DND-41 (cell line): ENCODE measurements around the gene PURA.
A peak's percentile ranks its signal among the peaks of the same experiment; 100 is the strongest.

Source experiments
- ATAC-seq: fragments of 200-7000 bp; cut with Tn5 transposase; 3 replicates; pipeline ENCODE4 v1.9.1; 2021; ENCODE audit warnings: low read depth; ENCODE audit not compliant: insufficient read depth
- DNase-seq: peaks from one replicate; pipeline ENCODE4 v3.0.0-alpha.2; 2020
- H2AFZ ChIP-seq: 2 replicates; pipeline ENCODE4 v1.6.0; 2012; ENCODE audit warnings: low read depth, low read length
- H3K27ac ChIP-seq: 2 replicates; pipeline ENCODE4 v1.5.1; 2012; ENCODE audit warnings: low read length, inconsistent platforms
- H3K27me3 ChIP-seq: fragments of 200-600 bp; sonication (generic); 2 replicates; pipeline ENCODE4 v1.6.0; 2012; ENCODE audit warnings: low read length, mild to moderate bottlenecking, inconsistent platforms; ENCODE audit not compliant: insufficient read depth, poor library complexity
- H3K36me3 ChIP-seq: 2 replicates; pipeline ENCODE4 v1.5.1; 2012; ENCODE audit warnings: low read length, inconsistent platforms; ENCODE audit not compliant: insufficient read depth
- H3K4me1 ChIP-seq: 2 replicates; pipeline ENCODE4 v1.5.1; 2012; ENCODE audit warnings: mild to moderate bottlenecking, low read length; ENCODE audit not compliant: insufficient read depth
- H3K4me2 ChIP-seq: 2 replicates; pipeline ENCODE4 v1.6.0; 2012; ENCODE audit warnings: mild to moderate bottlenecking, moderate library complexity, low read length, inconsistent platforms; ENCODE audit not compliant: insufficient read depth
- H3K4me3 ChIP-seq, 2 experiments: fragments of 200-600 bp in 1 of 2; shearing (Covaris generic) in 1 of 2; 2 replicates each; pipeline ENCODE4 v1.5.1; 2012 to 2016; ENCODE audit warnings: inconsistent platforms in 2 of 2, low read length in 2 of 2, mild to moderate bottlenecking in 2 of 2, low read depth in 1 of 2, moderate library complexity in 1 of 2
- H3K79me2 ChIP-seq: 2 replicates; pipeline ENCODE4 v1.6.0; 2012; ENCODE audit warnings: low read length, inconsistent platforms; ENCODE audit not compliant: insufficient read depth
- H3K9ac ChIP-seq: 2 replicates; pipeline ENCODE4 v1.6.0; 2012; ENCODE audit warnings: low read depth, mild to moderate bottlenecking, inconsistent platforms, low read length, moderate library complexity
- H3K9me3 ChIP-seq: 2 replicates; pipeline ENCODE4 v1.5.1; 2012; ENCODE audit warnings: low read length, moderate library complexity, mild to moderate bottlenecking, inconsistent platforms; ENCODE audit not compliant: insufficient read depth, severe bottlenecking
- H4K20me1 ChIP-seq: 2 replicates; pipeline ENCODE4 v1.6.0; 2012; ENCODE audit warnings: low read length; ENCODE audit not compliant: insufficient read depth
- EZH2 ChIP-seq: IDR thresholded peaks from 3 replicates; pipeline ENCODE4 v1.6.1; 2012; ENCODE audit warnings: borderline replicate concordance, low read depth, mild to moderate bottlenecking, moderate library complexity, low read length, inconsistent platforms; ENCODE audit not compliant: severe bottlenecking
- TF ChIP-seq, protein P1 (sequence below): IDR thresholded peaks from 2 replicates; pipeline ENCODE4 v1.5.1; 2012; ENCODE audit warnings: borderline replicate concordance, low read length, moderate library complexity, mild to moderate bottlenecking; ENCODE audit not compliant: poor library complexity, severe bottlenecking; ENCODE audit errors: extremely low read depth

Gene PURA

DNA sequence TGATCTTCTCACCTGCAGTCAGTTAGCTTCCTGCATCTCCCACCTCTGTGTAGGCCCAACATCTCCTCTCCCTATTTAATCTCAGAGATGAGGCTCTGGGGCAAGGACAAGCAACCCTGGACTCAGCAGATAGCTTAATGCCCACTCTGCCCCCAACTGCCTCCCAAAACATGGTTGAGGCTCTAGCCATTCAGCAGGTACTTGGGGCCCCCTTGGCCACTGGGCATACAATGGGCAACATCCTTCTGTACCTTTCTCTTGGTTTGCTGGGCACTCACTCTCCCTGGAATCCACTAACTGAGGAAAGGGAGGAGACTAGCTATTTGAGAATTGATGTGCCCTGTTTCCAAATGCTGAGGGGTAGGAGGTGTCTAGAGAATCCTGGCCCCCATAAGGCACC lies 21.2 kb downstream of the PURA start:
- H3K9ac ChIP-seq = no peak overlapping the region
- no peak overlapping the region for H3K4me2 ChIP-seq
- no peaks in the 10 kb centered on the region for H3K9me3 ChIP-seq
- DNase-seq = no peak
- no peak overlapping the region for H3K27ac ChIP-seq
- no peaks in the 10 kb centered on the region for H3K36me3 ChIP-seq
- H4K20me1 ChIP-seq = peaks cover 15% of the 10 kb centered on the region
- H3K4me3 ChIP-seq = no peak overlapping the region
- no peak for ATAC-seq
- H2AFZ ChIP-seq = no peak overlapping the region
- no peaks in the 10 kb centered on the region for H3K27me3 ChIP-seq
- TF ChIP-seq, protein P1, sequence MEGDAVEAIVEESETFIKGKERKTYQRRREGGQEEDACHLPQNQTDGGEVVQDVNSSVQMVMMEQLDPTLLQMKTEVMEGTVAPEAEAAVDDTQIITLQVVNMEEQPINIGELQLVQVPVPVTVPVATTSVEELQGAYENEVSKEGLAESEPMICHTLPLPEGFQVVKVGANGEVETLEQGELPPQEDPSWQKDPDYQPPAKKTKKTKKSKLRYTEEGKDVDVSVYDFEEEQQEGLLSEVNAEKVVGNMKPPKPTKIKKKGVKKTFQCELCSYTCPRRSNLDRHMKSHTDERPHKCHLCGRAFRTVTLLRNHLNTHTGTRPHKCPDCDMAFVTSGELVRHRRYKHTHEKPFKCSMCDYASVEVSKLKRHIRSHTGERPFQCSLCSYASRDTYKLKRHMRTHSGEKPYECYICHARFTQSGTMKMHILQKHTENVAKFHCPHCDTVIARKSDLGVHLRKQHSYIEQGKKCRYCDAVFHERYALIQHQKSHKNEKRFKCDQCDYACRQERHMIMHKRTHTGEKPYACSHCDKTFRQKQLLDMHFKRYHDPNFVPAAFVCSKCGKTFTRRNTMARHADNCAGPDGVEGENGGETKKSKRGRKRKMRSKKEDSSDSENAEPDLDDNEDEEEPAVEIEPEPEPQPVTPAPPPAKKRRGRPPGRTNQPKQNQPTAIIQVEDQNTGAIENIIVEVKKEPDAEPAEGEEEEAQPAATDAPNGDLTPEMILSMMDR = no peak
- no peak for TF ChIP-seq EZH2
- H3K4me1 ChIP-seq = peaks cover 14% of the 10 kb centered on the region
- no peaks in the 10 kb centered on the region for H3K79me2 ChIP-seq

DNA sequence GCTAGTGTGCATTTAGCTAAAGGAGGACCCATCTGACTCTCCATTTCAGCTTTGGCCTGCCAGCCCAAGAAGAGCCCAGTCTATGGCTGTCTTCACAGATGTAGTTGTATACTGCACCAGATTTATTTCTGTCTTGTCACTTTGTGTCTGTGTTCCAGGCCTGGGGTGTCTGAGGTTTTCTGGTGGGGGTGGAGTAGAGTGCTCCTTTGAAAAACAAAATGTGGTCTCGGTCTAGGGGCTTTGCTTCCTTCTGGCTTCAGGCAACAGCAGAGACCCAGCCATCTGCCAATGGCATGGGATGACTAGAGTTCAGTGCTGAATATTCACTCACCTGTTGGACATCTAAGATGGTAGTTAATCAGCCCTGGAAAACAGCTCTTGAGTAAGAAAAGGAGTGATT lies 22.7 kb downstream of the PURA start:
- H3K4me3 ChIP-seq = no peak overlapping the region

DNA sequence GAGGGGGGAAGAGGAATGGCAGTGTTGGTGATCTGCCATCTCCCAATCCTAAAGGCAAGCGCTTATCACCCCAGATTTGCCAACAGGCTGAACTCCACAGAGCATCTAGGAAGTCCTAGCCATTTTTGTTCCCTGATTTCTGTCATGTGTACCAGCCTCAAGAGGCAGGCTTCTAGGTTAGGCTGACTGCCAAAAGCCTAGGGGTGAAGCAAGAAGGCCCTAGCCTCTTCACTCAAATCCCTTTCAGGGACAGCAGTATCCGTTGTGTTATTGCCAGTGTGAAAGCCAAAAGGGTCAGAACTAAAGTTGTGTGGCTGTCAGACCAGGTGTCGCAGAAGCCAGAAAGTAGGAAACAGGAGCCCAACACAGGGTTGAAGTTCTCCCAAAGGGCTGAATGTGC lies 26.5 kb downstream of the PURA start:
- Histone ChIP-seq H3K36me3 (no peaks in the 10 kb centered on the region), H3K9ac (no peak overlapping the region), H3K4me3 (no peak overlapping the region), H3K79me2 (no peaks in the 10 kb centered on the region), H4K20me1 (peaks cover 24% of the 10 kb centered on the region), H2AFZ (no peak overlapping the region), H3K27me3 (no peaks in the 10 kb centered on the region), H3K9me3 (no peaks in the 10 kb centered on the region), H3K4me1 (no peaks in the 10 kb centered on the region), H3K4me2 (no peak overlapping the region), H3K27ac (no peak overlapping the region)
- ATAC-seq (no peak), DNase-seq (no peak)
- TF ChIP-seq, protein P1 = no peak
- no peak for TF ChIP-seq EZH2

More for the DNA sequence above, 22.7 kb downstream of the PURA start:
- Histone ChIP-seq H2AFZ (no peak overlapping the region), H4K20me1 (peaks cover 15% of the 10 kb centered on the region), H3K27me3 (no peaks in the 10 kb centered on the region), H3K9ac (no peak overlapping the region), H3K4me1 (peaks cover 8% of the 10 kb centered on the region), H3K4me2 (no peak overlapping the region), H3K36me3 (no peaks in the 10 kb centered on the region), H3K79me2 (no peaks in the 10 kb centered on the region), H3K27ac (no peak overlapping the region), H3K9me3 (no peaks in the 10 kb centered on the region)
- peak; percentile 16 for DNase-seq
- no peak for TF ChIP-seq EZH2
- TF ChIP-seq, protein P1 = no peak
- peak; percentile 36; the same call in 1 of the 3 replicates for ATAC-seq

DNA sequence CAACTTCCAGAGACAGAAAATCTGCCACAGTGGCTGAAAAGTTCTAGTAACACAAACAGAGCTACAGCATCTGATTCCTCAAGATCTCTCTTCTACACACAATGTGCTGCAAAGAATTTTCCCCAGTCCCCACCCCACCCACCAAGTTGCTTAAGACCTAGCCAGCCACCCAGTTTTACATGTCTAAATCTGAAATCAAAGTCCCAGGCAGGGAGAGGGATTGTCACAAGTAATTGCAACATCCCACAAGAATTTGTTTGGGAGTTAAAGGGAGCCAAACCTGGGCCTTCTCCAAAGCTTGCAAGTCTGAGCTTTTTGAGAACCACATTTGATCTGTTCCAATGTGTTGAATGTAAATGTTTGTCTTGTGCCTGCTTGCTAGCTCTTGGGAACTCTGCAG lies 27.3 kb downstream of the PURA start:
- no peak for ATAC-seq
- H3K79me2 ChIP-seq = no peaks in the 10 kb centered on the region
- H2AFZ ChIP-seq = no peak overlapping the region
- DNase-seq = no peak
- H3K9me3 ChIP-seq = no peaks in the 10 kb centered on the region
- no peaks in the 10 kb centered on the region for H3K4me1 ChIP-seq
- no peaks in the 10 kb centered on the region for H3K36me3 ChIP-seq
- no peaks in the 10 kb centered on the region for H3K27me3 ChIP-seq
- no peak overlapping the region for H3K4me3 ChIP-seq
- no peak overlapping the region for H3K9ac ChIP-seq
- peaks cover 24% of the 10 kb centered on the region for H4K20me1 ChIP-seq
- H3K27ac ChIP-seq = no peak overlapping the region
- TF ChIP-seq, protein P1 = no peak
- TF ChIP-seq EZH2 = no peak
- no peak overlapping the region for H3K4me2 ChIP-seq
